Epithelial cell of proximal tubule (primary cell): ENCODE results near the gene FXYD2. TPM values are rescaled to one million over a fixed set of nuclear protein-coding genes. Genes with fewer than 3 reads are reported as not detected.

ENCODE experiments used
- DNase-seq: peaks from one replicate; pipeline ENCODE4 v3.0.0-alpha.2; 2011; ENCODE audit warnings: low read depth
- H3K4me3 ChIP-seq: 2 replicates; pipeline ENCODE4 v1.5.1; 2011; ENCODE audit warnings: low read depth, mild to moderate bottlenecking, low read length
- total RNA-seq: library from RNA; depleted of rRNA; stranded (reverse); fragments of >200 nt; gene quantifications from 2 replicates; pipeline ENCODE4 v1.2.3, GENCODE V29; 2015
- TF ChIP-seq, protein P1 (sequence below): conservative IDR thresholded peaks from 2 replicates; pipeline ENCODE4 v1.5.1; 2012; ENCODE audit warnings: low read depth, mild to moderate bottlenecking, low read length

Gene FXYD2
- 109 and 286 TPM in 2 replicates for total RNA-seq

DNA sequence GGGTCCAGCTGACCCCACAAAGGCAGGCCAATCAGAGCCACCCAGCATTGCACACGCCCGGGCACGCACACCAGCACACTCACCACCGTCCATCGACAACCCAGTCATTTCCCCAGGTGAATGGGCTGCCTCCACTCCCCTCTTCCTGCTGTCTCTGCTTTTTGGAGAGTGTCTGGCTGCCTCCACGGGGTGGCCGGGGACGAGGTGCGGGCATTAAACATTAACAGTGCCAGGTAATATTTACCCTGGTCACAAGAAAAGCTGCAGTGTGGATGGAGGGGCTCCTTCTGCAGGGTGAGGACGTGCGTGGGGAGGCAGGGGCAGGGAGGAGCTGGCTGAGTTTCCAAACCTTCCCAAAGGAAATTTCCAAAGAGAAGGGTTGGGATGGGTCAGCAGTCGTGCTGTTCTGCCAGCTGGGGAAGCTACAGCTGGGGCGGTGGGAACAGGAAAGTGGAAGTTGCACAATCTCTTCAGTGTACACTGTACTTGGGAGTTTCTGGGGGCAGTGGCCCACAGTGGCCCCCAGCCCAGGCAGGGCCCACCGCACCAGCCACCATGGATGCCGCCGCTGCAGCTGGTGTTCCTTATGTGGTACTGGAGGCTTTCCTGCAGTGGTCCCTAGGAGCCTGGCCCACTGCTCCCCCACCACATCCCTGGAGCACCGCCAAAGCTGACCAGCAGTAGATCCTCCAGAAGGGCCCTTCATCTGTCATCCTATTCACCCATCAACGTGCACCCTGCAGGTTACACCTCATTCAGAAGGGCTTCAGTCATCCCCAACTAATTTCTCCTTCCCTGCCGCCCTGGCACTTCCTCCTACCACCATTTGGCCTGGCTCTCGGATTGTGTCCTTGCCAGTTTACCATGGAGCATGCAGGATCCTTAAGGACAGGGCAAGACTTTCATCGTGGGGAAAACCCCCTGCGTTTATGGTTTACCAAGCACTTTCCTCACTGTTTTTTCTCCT lies at the start of gene FXYD2:
Gene FXYD2 (minus strand): TSS at position 174 of the 967 bp plus-strand sequence. CDS start 66 bp downstream, at position 108.
- no peak for DNase-seq
- TF ChIP-seq, protein P1, sequence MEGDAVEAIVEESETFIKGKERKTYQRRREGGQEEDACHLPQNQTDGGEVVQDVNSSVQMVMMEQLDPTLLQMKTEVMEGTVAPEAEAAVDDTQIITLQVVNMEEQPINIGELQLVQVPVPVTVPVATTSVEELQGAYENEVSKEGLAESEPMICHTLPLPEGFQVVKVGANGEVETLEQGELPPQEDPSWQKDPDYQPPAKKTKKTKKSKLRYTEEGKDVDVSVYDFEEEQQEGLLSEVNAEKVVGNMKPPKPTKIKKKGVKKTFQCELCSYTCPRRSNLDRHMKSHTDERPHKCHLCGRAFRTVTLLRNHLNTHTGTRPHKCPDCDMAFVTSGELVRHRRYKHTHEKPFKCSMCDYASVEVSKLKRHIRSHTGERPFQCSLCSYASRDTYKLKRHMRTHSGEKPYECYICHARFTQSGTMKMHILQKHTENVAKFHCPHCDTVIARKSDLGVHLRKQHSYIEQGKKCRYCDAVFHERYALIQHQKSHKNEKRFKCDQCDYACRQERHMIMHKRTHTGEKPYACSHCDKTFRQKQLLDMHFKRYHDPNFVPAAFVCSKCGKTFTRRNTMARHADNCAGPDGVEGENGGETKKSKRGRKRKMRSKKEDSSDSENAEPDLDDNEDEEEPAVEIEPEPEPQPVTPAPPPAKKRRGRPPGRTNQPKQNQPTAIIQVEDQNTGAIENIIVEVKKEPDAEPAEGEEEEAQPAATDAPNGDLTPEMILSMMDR: no peak
- H3K4me3 ChIP-seq: peak within 1 kb of the TSS; percentile 92

DNA sequence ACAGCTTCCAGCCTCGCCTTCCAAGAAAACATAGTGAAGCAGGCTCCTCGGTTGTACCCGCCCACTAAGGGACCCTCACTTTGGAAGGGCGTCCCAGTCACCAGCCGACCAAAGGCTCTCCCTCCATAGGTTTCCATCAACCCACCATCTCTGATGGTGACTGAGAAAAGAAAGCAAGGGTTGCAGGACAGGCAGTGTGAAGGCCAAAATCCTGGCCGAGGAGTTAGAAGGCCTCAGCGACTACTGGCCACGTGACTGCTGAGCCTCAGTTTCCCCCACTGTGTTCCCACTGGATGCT lies 49.2 kb upstream of the FXYD2 start:
- DNase-seq: no peak
- no peak overlapping the region for H3K4me3 ChIP-seq
- TF ChIP-seq, protein P1: no peak

DNA sequence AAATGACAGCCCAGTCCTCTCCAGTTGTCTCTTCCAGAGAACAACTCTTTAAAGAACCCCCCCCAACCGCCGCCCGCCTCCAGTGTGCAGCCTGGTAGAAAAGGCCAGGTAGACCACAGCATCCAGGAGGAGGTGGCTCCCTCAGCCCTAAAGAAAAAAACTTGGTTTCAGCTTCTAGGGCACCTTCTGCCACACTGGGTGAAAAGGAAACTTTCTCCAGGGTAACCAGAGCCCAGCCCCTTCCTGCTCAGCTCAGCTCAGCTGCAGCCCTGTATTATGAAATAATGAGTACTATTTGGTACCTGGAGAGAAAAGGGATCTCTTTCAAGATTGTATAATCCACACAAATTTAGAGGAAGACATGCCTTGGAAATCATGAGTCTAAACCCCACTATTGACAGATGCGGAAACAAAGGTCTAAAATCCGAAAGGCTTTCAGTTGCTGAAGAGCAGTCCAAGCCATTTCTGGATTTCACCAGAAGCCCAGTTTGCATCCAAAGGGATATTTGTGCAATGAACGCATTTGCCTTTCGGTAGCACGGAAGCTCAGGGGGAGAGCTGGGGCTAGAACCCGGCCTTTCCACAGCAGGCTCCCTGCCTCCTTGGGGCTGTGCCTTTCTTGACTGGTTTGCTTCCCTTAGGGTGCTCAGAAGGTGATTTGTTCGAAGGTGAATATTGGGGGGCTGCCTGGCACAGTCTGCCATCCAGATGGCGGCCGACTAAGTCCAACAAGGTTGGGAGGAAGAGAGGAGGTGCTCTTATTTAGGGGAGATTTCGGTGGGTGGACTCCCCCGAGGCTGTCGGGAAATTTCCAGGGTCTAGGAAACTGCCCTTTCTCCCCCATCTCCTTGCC lies 48.7 kb upstream of the FXYD2 start:
- TF ChIP-seq, protein P1: no peak
- H3K4me3 ChIP-seq: no peak overlapping the region
- DNase-seq: no peak

DNA sequence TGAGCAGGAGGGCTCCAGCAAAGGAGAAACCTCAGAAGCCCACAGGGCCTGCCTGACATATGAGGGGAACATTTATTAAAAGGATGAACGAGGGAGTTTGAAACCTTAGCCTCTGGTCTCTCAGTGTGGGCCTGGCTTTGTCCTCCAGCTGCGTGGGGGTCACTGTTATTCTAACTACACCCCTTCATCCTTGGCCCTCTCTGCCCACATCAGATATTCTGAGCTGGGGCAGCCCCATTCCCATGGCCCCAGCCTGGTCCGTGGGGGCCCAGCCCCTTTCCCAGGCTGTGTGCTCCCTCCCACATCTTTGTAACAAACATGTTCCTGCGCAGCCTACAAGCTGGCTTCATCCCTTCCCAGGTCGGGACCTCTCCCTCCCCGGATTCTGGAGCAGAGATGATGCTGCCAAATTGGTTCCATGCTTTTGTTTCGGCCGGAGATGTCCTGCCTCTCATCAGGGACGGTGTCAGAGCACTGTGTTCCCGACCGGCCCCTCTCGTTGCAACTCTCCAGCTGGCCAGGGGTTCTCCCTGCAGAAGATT lies 47.9 kb upstream of the FXYD2 start:
- H3K4me3 ChIP-seq: no peak overlapping the region
- TF ChIP-seq, protein P1: no peak
- no peak for DNase-seq

DNA sequence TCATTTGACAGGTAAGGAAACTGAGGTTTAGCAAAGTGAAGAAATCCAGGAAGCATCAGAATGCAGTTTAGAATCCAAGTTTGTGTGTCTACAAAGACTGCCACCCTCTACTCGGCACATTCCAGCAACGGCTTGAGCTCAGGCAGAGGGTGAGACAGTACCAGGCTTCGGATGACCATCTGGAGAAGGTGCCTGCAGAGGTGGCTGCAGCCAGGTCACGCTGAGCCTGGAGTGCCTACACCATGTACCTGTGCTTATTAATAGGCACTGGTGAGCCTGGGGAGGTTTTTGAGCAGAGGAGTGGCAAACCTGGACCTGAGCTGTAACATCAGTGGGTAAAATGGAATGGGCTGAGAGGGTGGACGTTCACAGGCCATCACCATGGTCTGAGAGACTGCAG lies 47.2 kb upstream of the FXYD2 start:
- H3K4me3 ChIP-seq: no peak overlapping the region
- TF ChIP-seq, protein P1: no peak

DNA sequence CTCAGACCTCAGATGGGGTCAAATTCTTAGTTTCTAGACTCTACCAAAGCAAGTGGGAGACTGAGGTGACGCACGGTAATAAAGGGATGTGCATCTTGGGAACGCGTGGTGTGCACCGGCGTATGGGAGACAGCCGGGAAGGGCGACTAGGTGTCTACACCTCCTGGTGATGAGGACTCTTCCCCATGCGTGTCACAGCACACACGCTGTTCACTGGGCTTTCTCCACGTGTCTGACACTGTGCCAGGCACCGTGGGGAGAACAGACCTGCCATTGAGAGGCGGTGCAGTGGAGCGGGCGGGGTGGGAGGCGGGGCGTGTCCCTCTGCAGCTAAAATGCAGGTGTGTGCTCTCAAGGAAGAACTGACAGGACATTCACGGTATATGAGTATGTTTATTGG lies 46.6 kb upstream of the FXYD2 start:
- TF ChIP-seq, protein P1: no peak
- no peak overlapping the region for H3K4me3 ChIP-seq
- DNase-seq: no peak

More for the DNA sequence above, 47.2 kb upstream of the FXYD2 start:
- DNase-seq: no peak
